ENCODE measurements around the gene MCF2L2.

MCF2L2 gene

GRCh38 chr3:183203670-183204069 lies 224.7 kb downstream of the MCF2L2 start:
- TF ChIP-seq MAX (IDR thresholded peaks at IDR 0.05; ENCODE audit: low read depth, low read length) (no peak), POLR2A (IDR thresholded peaks at IDR 0.05; ENCODE audit: extremely low read depth, insufficient read length) (no peak)
- no peak for DNase-seq (ENCODE audit: low read depth)

GRCh38 chr3:183202004-183202722 lies 226.3 kb downstream of the MCF2L2 start:
- no peak overlapping the region for H3K4me3 ChIP-seq (ENCODE audit: low read depth, low read length)
- no peak for TF ChIP-seq MAX (IDR thresholded peaks at IDR 0.05; ENCODE audit: low read depth, low read length)
- TF ChIP-seq POLR2A (IDR thresholded peaks at IDR 0.05; ENCODE audit: extremely low read depth, insufficient read length), result no peak
- DNase-seq (ENCODE audit: low read depth), result no peak

More at GRCh38 chr3:183203670-183204069, 224.7 kb downstream of the MCF2L2 start:
- H3K4me3 ChIP-seq (ENCODE audit: low read depth, low read length), result no peak overlapping the region

- TF ChIP-seq MAX (IDR thresholded peaks at IDR 0.05; ENCODE audit: low read depth, low read length) (no peak), POLR2A (IDR thresholded peaks at IDR 0.05; ENCODE audit: extremely low read depth, insufficient read length) (no peak), CTCF (IDR thresholded peaks at IDR 0.05; ENCODE audit: low read depth, low read length) (no peak), MYC (IDR thresholded peaks at IDR 0.05; ENCODE audit: low read depth, low read length) (no peak)
- no peak overlapping the region for H3K4me3 ChIP-seq (ENCODE audit: low read depth, low read length)
- no peak for DNase-seq (ENCODE audit: low read depth)
Measured at GRCh38 chr3:183198939-183199338, 229.5 kb downstream of the MCF2L2 start.

- H3K4me3 ChIP-seq (ENCODE audit: low read depth, low read length), result no peak overlapping the region
- TF ChIP-seq CTCF (IDR thresholded peaks at IDR 0.05; ENCODE audit: low read depth, low read length), result no peak
- no peak for TF ChIP-seq MAX (IDR thresholded peaks at IDR 0.05; ENCODE audit: low read depth, low read length)
- no peak for TF ChIP-seq POLR2A (IDR thresholded peaks at IDR 0.05; ENCODE audit: extremely low read depth, insufficient read length)
- no peak for TF ChIP-seq MYC (IDR thresholded peaks at IDR 0.05; ENCODE audit: low read depth, low read length)
- no peak for DNase-seq (ENCODE audit: low read depth)
Measured at GRCh38 chr3:183197734-183198133, 230.7 kb downstream of the MCF2L2 start.

GRCh38 chr3:183195266-183195665 lies 233.2 kb downstream of the MCF2L2 start:
- TF ChIP-seq POLR2A (IDR thresholded peaks at IDR 0.05; ENCODE audit: extremely low read depth, insufficient read length), result no peak
- no peak for TF ChIP-seq MAX (IDR thresholded peaks at IDR 0.05; ENCODE audit: low read depth, low read length)
- TF ChIP-seq MYC (IDR thresholded peaks at IDR 0.05; ENCODE audit: low read depth, low read length), result no peak
- TF ChIP-seq CTCF (IDR thresholded peaks at IDR 0.05; ENCODE audit: low read depth, low read length), result no peak
- DNase-seq (ENCODE audit: low read depth), result no peak
- no peak overlapping the region for H3K4me3 ChIP-seq (ENCODE audit: low read depth, low read length)

- DNase-seq (ENCODE audit: low read depth), result no peak
- no peak overlapping the region for H3K4me3 ChIP-seq (ENCODE audit: low read depth, low read length)
- TF ChIP-seq CTCF (IDR thresholded peaks at IDR 0.05; ENCODE audit: low read depth, low read length), result no peak
- TF ChIP-seq MAX (IDR thresholded peaks at IDR 0.05; ENCODE audit: low read depth, low read length), result no peak
- TF ChIP-seq POLR2A (IDR thresholded peaks at IDR 0.05; ENCODE audit: extremely low read depth, insufficient read length), result no peak
- TF ChIP-seq MYC (IDR thresholded peaks at IDR 0.05; ENCODE audit: low read depth, low read length), result no peak
Measured at GRCh38 chr3:183193762-183194689, 234.4 kb downstream of the MCF2L2 start.

All from NB4 (cell line).